GM19395 (cell line): Measurements from ENCODE around the gene MRPS15.

Experiments
- ATAC-seq: cut with Tn5 transposase; IDR thresholded peaks from one replicate; pipeline ENCODE4 v1.9.1; 2021; ENCODE audit warnings: mild to moderate bottlenecking, moderate library complexity; ENCODE audit not compliant: unreplicated experiment

The MRPS15 gene

GRCh38 chr1:36421649-36422048 lies 42.5 kb downstream of the MRPS15 start:
- no peak for ATAC-seq

- ATAC-seq = no peak
These were observed 43.3 kb downstream of the MRPS15 start for GRCh38 chr1:36420836-36421317.

GRCh38 chr1:36420409-36420808 lies 43.8 kb downstream of the MRPS15 start:
- no peak for ATAC-seq

GRCh38 chr1:36419569-36419968 lies 44.6 kb downstream of the MRPS15 start:
- no peak for ATAC-seq

GRCh38 chr1:36419140-36419539 lies 45.0 kb downstream of the MRPS15 start:
- ATAC-seq = no peak

- no peak for ATAC-seq
These were observed 46.3 kb downstream of the MRPS15 start for GRCh38 chr1:36417931-36418330.

- ATAC-seq = no peak
These were observed 48.4 kb downstream of the MRPS15 start for GRCh38 chr1:36415661-36416326.

- no peak for ATAC-seq
These were observed 49.8 kb downstream of the MRPS15 start for GRCh38 chr1:36414384-36414783.

- ATAC-seq = no peak
These were observed 52.2 kb downstream of the MRPS15 start for GRCh38 chr1:36411674-36412648.

GRCh38 chr1:36408479-36408878 lies 55.7 kb downstream of the MRPS15 start:
- ATAC-seq = no peak

GRCh38 chr1:36406440-36406839 lies 57.7 kb downstream of the MRPS15 start:
- ATAC-seq = no peak
